ENCODE results near the gene DISC1. TPM values are rescaled to one million over a fixed set of nuclear protein-coding genes. Genes with fewer than 3 reads are reported as not detected.

The DISC1 gene
- total RNA-seq, 1 donor from 2014 or later, result 5.2 TPM

GRCh38 chr1:231872461-231872910 lies 245.9 kb downstream of the DISC1 start:
- DNase-seq (ENCODE audit: low spot score, unreplicated experiment), result no peak
- Mint-ChIP-seq H3K27ac (no peak overlapping the region), H3K27me3 (peaks cover 15% of the 10 kb centered on the region), H3K36me3 (ENCODE audit: insufficient read depth) (no peaks in the 10 kb centered on the region), H3K9me3 (ENCODE audit: low read depth) (peaks cover 8% of the 10 kb centered on the region), H3K4me3 (ENCODE audit: low read depth) (no peak overlapping the region), H3K4me1 (ENCODE audit: low read depth) (peaks cover 4% of the 10 kb centered on the region)
- TF ChIP-seq CTCF (IDR thresholded peaks at IDR 0.05; ENCODE audit: unreplicated experiment), result no peak

- no peak overlapping the region for H3K27ac Mint-ChIP-seq
- peaks cover 6% of the 10 kb centered on the region for H3K27me3 Mint-ChIP-seq
- peaks cover 1% of the 10 kb centered on the region for H3K4me1 Mint-ChIP-seq (ENCODE audit: low read depth)
- TF ChIP-seq CTCF (IDR thresholded peaks at IDR 0.05; ENCODE audit: unreplicated experiment), result no peak
- peaks cover 8% of the 10 kb centered on the region for H3K9me3 Mint-ChIP-seq (ENCODE audit: low read depth)
- no peak for DNase-seq (ENCODE audit: low spot score, unreplicated experiment)
- H3K4me3 Mint-ChIP-seq (ENCODE audit: low read depth), result no peak overlapping the region
- no peaks in the 10 kb centered on the region for H3K36me3 Mint-ChIP-seq (ENCODE audit: insufficient read depth)
Measured at GRCh38 chr1:231878737-231879136, 252.1 kb downstream of the DISC1 start.

GRCh38 chr1:231879296-231879695 lies 252.7 kb downstream of the DISC1 start:
- no peak for DNase-seq (ENCODE audit: low spot score, unreplicated experiment)
- H3K36me3 Mint-ChIP-seq (ENCODE audit: insufficient read depth), result no peaks in the 10 kb centered on the region
- TF ChIP-seq CTCF (IDR thresholded peaks at IDR 0.05; ENCODE audit: unreplicated experiment), result no peak
- peaks cover 8% of the 10 kb centered on the region for H3K9me3 Mint-ChIP-seq (ENCODE audit: low read depth)
- H3K4me1 Mint-ChIP-seq (ENCODE audit: low read depth), result peaks cover 1% of the 10 kb centered on the region
- peaks cover 6% of the 10 kb centered on the region for H3K27me3 Mint-ChIP-seq
- no peak overlapping the region for H3K27ac Mint-ChIP-seq
- no peak overlapping the region for H3K4me3 Mint-ChIP-seq (ENCODE audit: low read depth)

- Mint-ChIP-seq H3K36me3 (ENCODE audit: insufficient read depth) (no peaks in the 10 kb centered on the region), H3K9me3 (ENCODE audit: low read depth) (no peaks in the 10 kb centered on the region), H3K4me3 (ENCODE audit: low read depth) (no peak overlapping the region)
Measured at GRCh38 chr1:231882333-231882732, 255.7 kb downstream of the DISC1 start.

GRCh38 chr1:231882790-231883189 lies 256.2 kb downstream of the DISC1 start:
- Mint-ChIP-seq H3K27me3 (peaks cover 9% of the 10 kb centered on the region), H3K4me1 (ENCODE audit: low read depth) (peaks cover 2% of the 10 kb centered on the region), H3K36me3 (ENCODE audit: insufficient read depth) (no peaks in the 10 kb centered on the region), H3K4me3 (ENCODE audit: low read depth) (no peak overlapping the region), H3K9me3 (ENCODE audit: low read depth) (no peaks in the 10 kb centered on the region), H3K27ac (no peak overlapping the region)
- no peak for TF ChIP-seq CTCF (IDR thresholded peaks at IDR 0.05; ENCODE audit: unreplicated experiment)
- no peak for DNase-seq (ENCODE audit: low spot score, unreplicated experiment)

More at GRCh38 chr1:231882333-231882732, 255.7 kb downstream of the DISC1 start:
- no peak for DNase-seq (ENCODE audit: low spot score, unreplicated experiment)
- Mint-ChIP-seq H3K27me3 (peaks cover 9% of the 10 kb centered on the region), H3K27ac (no peak overlapping the region), H3K4me1 (ENCODE audit: low read depth) (peaks cover 2% of the 10 kb centered on the region)
- no peak for TF ChIP-seq CTCF (IDR thresholded peaks at IDR 0.05; ENCODE audit: unreplicated experiment)

Measured in progenitor cell of endocrine pancreas (in vitro differentiated cells).